ENCODE data around the gene CCDC71L.

CCDC71L gene

DNA sequence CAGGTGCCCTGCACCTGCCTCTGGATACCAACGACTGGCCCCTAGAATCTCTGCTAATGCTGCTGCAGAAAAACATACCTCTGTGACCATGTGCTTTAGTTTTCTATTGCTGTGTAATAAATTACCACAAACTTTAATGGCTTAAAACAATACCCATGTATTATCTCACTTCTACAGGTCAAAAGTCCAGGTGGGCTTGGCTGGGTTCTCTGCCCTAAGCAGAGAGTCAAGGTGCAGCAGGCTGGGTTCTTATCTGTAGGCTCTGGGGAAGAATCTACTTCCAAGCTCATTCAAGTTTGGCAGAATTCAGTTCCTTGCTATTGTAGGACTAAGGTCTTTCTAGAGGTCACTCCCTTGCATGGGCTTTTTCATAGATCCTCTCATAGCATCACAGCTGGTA lies 52.3 kb downstream of the CCDC71L start:
- DNase-seq (ENCODE audit: insufficient read length, low spot score): no peak
- FAIRE-seq: no peak
- TF ChIP-seq, protein P1, sequence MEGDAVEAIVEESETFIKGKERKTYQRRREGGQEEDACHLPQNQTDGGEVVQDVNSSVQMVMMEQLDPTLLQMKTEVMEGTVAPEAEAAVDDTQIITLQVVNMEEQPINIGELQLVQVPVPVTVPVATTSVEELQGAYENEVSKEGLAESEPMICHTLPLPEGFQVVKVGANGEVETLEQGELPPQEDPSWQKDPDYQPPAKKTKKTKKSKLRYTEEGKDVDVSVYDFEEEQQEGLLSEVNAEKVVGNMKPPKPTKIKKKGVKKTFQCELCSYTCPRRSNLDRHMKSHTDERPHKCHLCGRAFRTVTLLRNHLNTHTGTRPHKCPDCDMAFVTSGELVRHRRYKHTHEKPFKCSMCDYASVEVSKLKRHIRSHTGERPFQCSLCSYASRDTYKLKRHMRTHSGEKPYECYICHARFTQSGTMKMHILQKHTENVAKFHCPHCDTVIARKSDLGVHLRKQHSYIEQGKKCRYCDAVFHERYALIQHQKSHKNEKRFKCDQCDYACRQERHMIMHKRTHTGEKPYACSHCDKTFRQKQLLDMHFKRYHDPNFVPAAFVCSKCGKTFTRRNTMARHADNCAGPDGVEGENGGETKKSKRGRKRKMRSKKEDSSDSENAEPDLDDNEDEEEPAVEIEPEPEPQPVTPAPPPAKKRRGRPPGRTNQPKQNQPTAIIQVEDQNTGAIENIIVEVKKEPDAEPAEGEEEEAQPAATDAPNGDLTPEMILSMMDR (IDR thresholded peaks at IDR 0.05; ENCODE audit: insufficient read depth, missing control alignments): no peak
